HepG2 (cell line): Measurements from ENCODE around the gene ARAP1. TPM values are rescaled to one million over a fixed set of nuclear protein-coding genes. Genes with fewer than 3 reads are reported as not detected.

Experiments
- PHF21A ChIP-seq: sonication (generic); formaldehyde crosslinking; IDR thresholded peaks from 2 replicates; pipeline ENCODE4 v1.5.0; 2020; ENCODE audit warnings: mild to moderate bottlenecking, missing genetic modification reagents
- POGK ChIP-seq: sonication (generic); formaldehyde crosslinking; conservative IDR thresholded peaks from 2 replicates; pipeline ENCODE4 v1.8.0; 2022; ENCODE audit warnings: mild to moderate bottlenecking, moderate library complexity, missing genetic modification reagents
- SRSF4 ChIP-seq: fragments of 200-400 bp; formaldehyde crosslinking; IDR thresholded peaks from one replicate; pipeline ENCODE4 v1.6.1; 2018; ENCODE audit warnings: mild to moderate bottlenecking, low read depth, low read length, moderate library complexity; ENCODE audit not compliant: poor library complexity, severe bottlenecking
- STAT6 ChIP-seq: sonication (generic); formaldehyde crosslinking; IDR thresholded peaks from 2 replicates; pipeline ENCODE4 v1.4.0; 2020; ENCODE audit warnings: missing genetic modification reagents, mild to moderate bottlenecking, borderline replicate concordance
- TRIM24 ChIP-seq: sonication (generic); formaldehyde crosslinking; IDR thresholded peaks from 2 replicates; pipeline ENCODE4 v1.8.0; 2022; ENCODE audit warnings: mild to moderate bottlenecking, missing genetic modification reagents
- ZBTB40 ChIP-seq, 2 experiments: fragments of 450-650 bp in 1 of 2; sonication (generic) in 1 of 2; formaldehyde crosslinking in 1 of 2; IDR thresholded peaks; 2 replicates each; pipeline versions ENCODE4 v1.6.1 to v1.8.0; 2016 to 2022; ENCODE audit warnings: antibody characterized with exemption in 1 of 2, mild to moderate bottlenecking in 1 of 2, missing genetic modification reagents in 1 of 2
- ZNF362 ChIP-seq: sonication (generic); formaldehyde crosslinking; IDR thresholded peaks from 2 replicates; pipeline ENCODE4 v1.4.0; 2020; ENCODE audit warnings: missing genetic modification reagents, mild to moderate bottlenecking, borderline replicate concordance
- ZNF557 ChIP-seq: sonication (generic); formaldehyde crosslinking; IDR thresholded peaks from 2 replicates; pipeline ENCODE4 v1.4.0; 2020; ENCODE audit warnings: missing genetic modification reagents
- ZNF572 ChIP-seq: sonication (generic); formaldehyde crosslinking; IDR thresholded peaks from 2 replicates; pipeline ENCODE4 v1.5.1; 2020; ENCODE audit warnings: mild to moderate bottlenecking, missing genetic modification reagents
- ZNF83 ChIP-seq: sonication (generic); formaldehyde crosslinking; IDR thresholded peaks from 2 replicates; pipeline ENCODE4 v1.4.0; 2020; ENCODE audit warnings: missing genetic modification reagents, mild to moderate bottlenecking, borderline replicate concordance
- ZNF883 ChIP-seq: sonication (generic); formaldehyde crosslinking; IDR thresholded peaks from 2 replicates; pipeline ENCODE4 v1.5.1; 2020; ENCODE audit warnings: mild to moderate bottlenecking, missing genetic modification reagents; ENCODE audit errors: not compliant biosample characterization
- polyA plus RNA-seq, 8 experiments: library from polyadenylated mRNA; depleted of rRNA in 3 of 8; stranded (reverse) in 7 of 8; unstranded in 1 of 8; fragments of >200 nt; fragmentation: Illumina TruSeq in 4 of 8; extraction: Trizol in 4 of 8; gene quantifications; 2 replicates each; pipeline versions ENCODE4 v1.2.1 to v1.2.3, GENCODE V29; 2011 to 2016; ENCODE audit warnings: low read depth in 4 of 8, missing spikeins in 1 of 8, mixed read lengths in 1 of 8; ENCODE audit not compliant: insufficient read depth in 1 of 8
- total RNA-seq, 5 experiments: library from RNA; depleted of rRNA; stranded (reverse); fragments of >200 nt; fragmentation: Illumina TruSeq; extraction: Trizol; gene quantifications; 2 replicates each; pipeline ENCODE4 v1.2.3, GENCODE V29; 2016; ENCODE audit warnings: low read depth in 1 of 5

ARAP1 gene
- total and polyA plus RNA-seq, 2 of the 13 experiments (the other 11 are each of a cell fraction or from before 2014, with no cell fraction given): 43.2 to 55.5 TPM

- TF ChIP-seq ZNF362 (peak; percentile 91), ZNF83 (CRISPR knock-in tag) (no peak), STAT6 (no peak), ZBTB40 (IDR thresholded peaks at IDR 0.05) (no peak), ZBTB40 (CRISPR knock-in tag; IDR thresholded peaks at IDR 0.05) (no peak; the same call in 1 of the 2 replicates), ZNF557 (no peak), POGK (CRISPR knock-in tag) (no peak), PHF21A (CRISPR knock-in tag) (peak; percentile 69; the same call in 1 of the 2 replicates), ZNF572 (CRISPR knock-in tag) (no peak; the same call in 1 of the 2 replicates), SRSF4 (no peak), TRIM24 (CRISPR knock-in tag) (no peak), ZNF883 (CRISPR knock-in tag) (no peak)
These were observed 34.4 kb upstream of the ARAP1 start (continued) for GRCh38 chr11:72786305-72787215.
